Caco-2 (cell line): ENCODE data around the gene DMRT1. TPM values are rescaled to one million over a fixed set of nuclear protein-coding genes. Genes with fewer than 3 reads are reported as not detected.

ENCODE experiments used
- BruUV-seq: library from RNA; stranded (reverse); fragments of 400-500 nt; replicated peaks from 2 replicates; lab custom pipeline; 2021; lab: Mats Ljungman, UMichigan
- CTCF ChIA-PET: fragments of 300-600 bp; sonication (Branson Sonifier 250); formaldehyde crosslinking; loops from one replicate; lab custom pipeline; 2022; ENCODE audit warnings: antibody characterized with exemption; lab: Charles Lee
- POLR2A ChIA-PET: fragments of 300-600 bp; sonication (Branson Sonifier 250); formaldehyde crosslinking; loops from one replicate; lab custom pipeline; 2022; ENCODE audit warnings: antibody characterized with exemption; lab: Charles Lee
- DNase-seq, 2 experiments: peaks; one replicate each; pipeline versions ENCODE4 v3.0.0 to v3.0.0-alpha.2; 2020 to 2022
- H3K27me3 ChIP-seq: replicated peaks from 2 replicates; pipeline ENCODE4 v1.6.0; 2011; ENCODE audit warnings: low read length; ENCODE audit not compliant: control insufficient read depth, insufficient read depth
- H3K36me3 ChIP-seq: 2 replicates; pipeline ENCODE4 v1.5.1; 2011; ENCODE audit warnings: low read length; ENCODE audit not compliant: control insufficient read depth, insufficient read depth
- H3K4me1 ChIP-seq: fragments of 250-450 bp; sonication (Bioruptor Pico); 2 replicates; pipeline ENCODE4 v1.5.1; 2020; ENCODE audit warnings: mild to moderate bottlenecking
- H3K4me3 ChIP-seq: 2 replicates; pipeline ENCODE4 v1.5.1; 2011; ENCODE audit warnings: low read depth, mild to moderate bottlenecking, control low read depth, low read length
- H3K9me3 ChIP-seq: fragments of 250-450 bp; sonication (Bioruptor Pico); 2 replicates; pipeline ENCODE4 v1.5.1; 2020; ENCODE audit warnings: mild to moderate bottlenecking, moderate library complexity
- H3K27ac Mint-ChIP-seq: one replicate; pipeline ENCODE4 v1.8.0; 2022; ENCODE audit warnings: mixed read lengths; ENCODE audit not compliant: unreplicated experiment
- H3K27me3 Mint-ChIP-seq: one replicate; pipeline ENCODE4 v1.8.0; 2022; ENCODE audit warnings: mixed read lengths; ENCODE audit not compliant: insufficient read depth, unreplicated experiment
- H3K36me3 Mint-ChIP-seq: one replicate; pipeline ENCODE4 v1.8.0; 2022; ENCODE audit warnings: mild to moderate bottlenecking, mixed read lengths; ENCODE audit not compliant: insufficient read depth, unreplicated experiment
- H3K4me1 Mint-ChIP-seq: one replicate; pipeline ENCODE4 v1.8.0; 2022; ENCODE audit warnings: low read depth, mixed read lengths; ENCODE audit not compliant: unreplicated experiment
- H3K4me3 Mint-ChIP-seq: one replicate; pipeline ENCODE4 v1.8.0; 2022; ENCODE audit warnings: mild to moderate bottlenecking, moderate library complexity, mixed read lengths; ENCODE audit not compliant: unreplicated experiment
- H3K9me3 Mint-ChIP-seq: one replicate; pipeline ENCODE4 v1.8.0; 2022; ENCODE audit warnings: mixed read lengths; ENCODE audit not compliant: unreplicated experiment
- intact Hi-C: fragments of 100-400 bp; cut with micrococcal nuclease; formaldehyde crosslinking; loops from one replicate; pipeline ENCODE4 v1.10.0; 2022; ENCODE audit not compliant: unreplicated experiment
- total RNA-seq: library from RNA; stranded (reverse); gene quantifications from 2 replicates; pipeline ENCODE4 v1.2.3, GENCODE V29; 2022
- TF ChIP-seq, protein P1 (sequence below), 2 experiments: fragments of 200-600 bp in 1 of 2; IDR thresholded peaks; 1 replicate in 1 of 2; 2 replicates in 1 of 2; pipeline versions ENCODE4 v1.5.1 to v1.8.0; 2011 to 2022; ENCODE audit warnings: antibody characterized with exemption in 1 of 2, control low read depth in 1 of 2, inconsistent platforms in 1 of 2, low read depth in 1 of 2, low read length in 1 of 2, mild to moderate bottlenecking in 1 of 2, moderate library complexity in 1 of 2; ENCODE audit not compliant: insufficient read depth in 1 of 2, severe bottlenecking in 1 of 2, unreplicated experiment in 1 of 2

Gene DMRT1
- total RNA-seq, 1 experiment from 2014 or later = not detected

- no peaks in the 10 kb centered on the region for H3K4me1 ChIP-seq
- DNase-seq = peak; percentile 53 to 62
- intact Hi-C loops = no loop called here
- ChIA-PET POLR2A (no interaction called here), CTCF (interaction anchor here (0.6 to 1.6 kb wide), 7 partner anchors 9 to 81 kb away, joined by 3 to 7 read pairs (median 4); partner anchors contain the start of gene DMRT3)
- H3K27ac Mint-ChIP-seq = no peak overlapping the region
- no peak overlapping the region for H3K4me3 ChIP-seq
- no peaks in the 10 kb centered on the region for H3K9me3 ChIP-seq
- no peaks in the 10 kb centered on the region for H3K36me3 ChIP-seq
- no peaks in the 10 kb centered on the region for H3K4me1 Mint-ChIP-seq
- no peaks in the 10 kb centered on the region for H3K27me3 Mint-ChIP-seq
- no peaks in the 10 kb centered on the region for H3K27me3 ChIP-seq
- TF ChIP-seq, protein P1, sequence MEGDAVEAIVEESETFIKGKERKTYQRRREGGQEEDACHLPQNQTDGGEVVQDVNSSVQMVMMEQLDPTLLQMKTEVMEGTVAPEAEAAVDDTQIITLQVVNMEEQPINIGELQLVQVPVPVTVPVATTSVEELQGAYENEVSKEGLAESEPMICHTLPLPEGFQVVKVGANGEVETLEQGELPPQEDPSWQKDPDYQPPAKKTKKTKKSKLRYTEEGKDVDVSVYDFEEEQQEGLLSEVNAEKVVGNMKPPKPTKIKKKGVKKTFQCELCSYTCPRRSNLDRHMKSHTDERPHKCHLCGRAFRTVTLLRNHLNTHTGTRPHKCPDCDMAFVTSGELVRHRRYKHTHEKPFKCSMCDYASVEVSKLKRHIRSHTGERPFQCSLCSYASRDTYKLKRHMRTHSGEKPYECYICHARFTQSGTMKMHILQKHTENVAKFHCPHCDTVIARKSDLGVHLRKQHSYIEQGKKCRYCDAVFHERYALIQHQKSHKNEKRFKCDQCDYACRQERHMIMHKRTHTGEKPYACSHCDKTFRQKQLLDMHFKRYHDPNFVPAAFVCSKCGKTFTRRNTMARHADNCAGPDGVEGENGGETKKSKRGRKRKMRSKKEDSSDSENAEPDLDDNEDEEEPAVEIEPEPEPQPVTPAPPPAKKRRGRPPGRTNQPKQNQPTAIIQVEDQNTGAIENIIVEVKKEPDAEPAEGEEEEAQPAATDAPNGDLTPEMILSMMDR (IDR thresholded peaks at IDR 0.05; ENCODE audit: insufficient read depth in 1 of 2, low read depth in 1 of 2, low read length in 1 of 2, severe bottlenecking in 1 of 2, unreplicated experiment in 1 of 2) = peak; percentile 48 to 77
- no TSS peak for BruUV-seq
- H3K4me3 Mint-ChIP-seq = no peak overlapping the region
- H3K9me3 Mint-ChIP-seq = no peaks in the 10 kb centered on the region
- no peaks in the 10 kb centered on the region for H3K36me3 Mint-ChIP-seq
Observed at GRCh38 chr9:928363-929042, 87.0 kb downstream of the DMRT1 start.

DNA sequence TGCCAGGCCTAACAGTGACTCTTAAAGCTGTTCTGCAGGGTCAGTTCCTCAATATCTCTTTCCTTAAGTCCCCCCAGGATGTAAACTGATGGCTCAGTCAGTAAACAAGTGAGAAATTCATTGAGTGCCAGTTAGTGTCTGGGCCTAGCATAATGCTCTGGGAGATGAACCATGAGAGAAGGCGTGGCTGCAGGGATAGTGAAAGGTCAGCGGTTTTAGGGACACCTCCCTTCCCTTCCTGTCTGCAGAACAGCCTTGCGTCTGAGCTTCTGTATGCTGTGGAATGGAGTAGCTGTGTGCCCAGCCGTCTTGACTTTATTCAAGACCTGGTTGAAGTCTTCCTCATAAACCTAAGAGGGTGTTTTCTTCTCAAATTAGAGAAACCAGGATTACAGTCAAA, 88.2 kb downstream of the DMRT1 start:
- peaks cover 3% of the 10 kb centered on the region for H3K27me3 Mint-ChIP-seq
- TF ChIP-seq, protein P1 (IDR thresholded peaks at IDR 0.05; ENCODE audit: insufficient read depth in 1 of 2, low read depth in 1 of 2, low read length in 1 of 2, severe bottlenecking in 1 of 2, unreplicated experiment in 1 of 2) = no peak
- Histone ChIP-seq H3K9me3 (no peaks in the 10 kb centered on the region), H3K4me1 (no peaks in the 10 kb centered on the region), H3K4me3 (no peak overlapping the region), H3K36me3 (no peaks in the 10 kb centered on the region), H3K27me3 (no peaks in the 10 kb centered on the region)
- ChIA-PET POLR2A (no interaction called here), CTCF (no interaction called here)
- no peaks in the 10 kb centered on the region for H3K9me3 Mint-ChIP-seq
- BruUV-seq = no TSS peak
- H3K36me3 Mint-ChIP-seq = no peaks in the 10 kb centered on the region
- no peak for DNase-seq
- H3K27ac Mint-ChIP-seq = no peak overlapping the region
- intact Hi-C loops = no loop called here
- H3K4me3 Mint-ChIP-seq = no peak overlapping the region
- H3K4me1 Mint-ChIP-seq = no peaks in the 10 kb centered on the region

GRCh38 chr9:933356-933755, 91.9 kb downstream of the DMRT1 start:
- no peak overlapping the region for H3K27ac Mint-ChIP-seq
- intact Hi-C loops = no loop called here

More at GRCh38 chr9:933356-933755, 91.9 kb downstream of the DMRT1 start:
- H3K4me1 ChIP-seq = no peaks in the 10 kb centered on the region
- Mint-ChIP-seq H3K9me3 (no peaks in the 10 kb centered on the region), H3K4me1 (no peaks in the 10 kb centered on the region), H3K4me3 (no peak overlapping the region), H3K27me3 (peaks cover 5% of the 10 kb centered on the region), H3K36me3 (no peaks in the 10 kb centered on the region)
- no peaks in the 10 kb centered on the region for H3K9me3 ChIP-seq
- POLR2A ChIA-PET = no interaction called here
- H3K36me3 ChIP-seq = no peaks in the 10 kb centered on the region
- no peak overlapping the region for H3K4me3 ChIP-seq
- no peak for DNase-seq
- TF ChIP-seq, protein P1 (IDR thresholded peaks at IDR 0.05; ENCODE audit: insufficient read depth in 1 of 2, low read depth in 1 of 2, low read length in 1 of 2, severe bottlenecking in 1 of 2, unreplicated experiment in 1 of 2) = no peak
- CTCF ChIA-PET = no interaction called here
- no peaks in the 10 kb centered on the region for H3K27me3 ChIP-seq
- BruUV-seq = no TSS peak
